Gastroesophageal sphincter (tissue), 4 donors: ENCODE measurements around the gene FNDC3B. TPM values are rescaled to one million over a fixed set of nuclear protein-coding genes. Genes with fewer than 3 reads are reported as not detected.

Experiments
- ATAC-seq: fragments of 150-250 bp; one replicate; pipeline ENCODE4 v1.9.1; 2016; ENCODE audit warnings: mild to moderate bottlenecking, moderate library complexity
- H3K27ac ChIP-seq, 4 donors: fragments of 200-600 bp; sonication (generic) in 3 of 4; 1 replicate in 3 of 4; 2 replicates in 1 of 4; pipeline ENCODE4 v1.5.1; 2016 to 2019
- H3K27me3 ChIP-seq: fragments of 200-600 bp; sonication (generic); one replicate; pipeline ENCODE4 v1.5.1; 2019
- H3K36me3 ChIP-seq, 2 donors: fragments of 200-600 bp; sonication (generic); one replicate each; pipeline ENCODE4 v1.5.1; 2019; ENCODE audit warnings: control low read depth in 1 of 2
- H3K4me1 ChIP-seq, 3 donors: fragments of 200-600 bp; sonication (generic); 1 replicate in 2 of 3; 2 replicates in 1 of 3; pipeline ENCODE4 v1.5.1; 2016 to 2019; ENCODE audit warnings: control low read depth in 2 of 3
- H3K4me3 ChIP-seq, 2 donors: fragments of 200-600 bp; sonication (generic); one replicate each; pipeline ENCODE4 v1.5.1; 2019; ENCODE audit warnings: mild to moderate bottlenecking in 1 of 2, moderate library complexity in 1 of 2
- H3K9me3 ChIP-seq, 3 donors: fragments of 200-600 bp; sonication (generic); one replicate each; pipeline ENCODE4 v1.5.1; 2017 to 2019; ENCODE audit warnings: control low read depth in 2 of 3
- EP300 ChIP-seq: sonication (generic); formaldehyde crosslinking; IDR thresholded peaks from one replicate; pipeline ENCODE4 v1.6.1; 2017; ENCODE audit warnings: antibody characterized with exemption, mild to moderate bottlenecking
- POLR2A ChIP-seq, 2 donors: fragments of 450-650 bp; IDR thresholded peaks; one replicate each; pipeline ENCODE4 v1.6.1; 2017; ENCODE audit warnings: antibody characterized with exemption in 2 of 2, mild to moderate bottlenecking in 2 of 2, moderate library complexity in 1 of 2
- POLR2AphosphoS5 ChIP-seq: sonication (generic); formaldehyde crosslinking; IDR thresholded peaks from one replicate; pipeline ENCODE4 v1.6.1; 2017; ENCODE audit warnings: antibody characterized with exemption
- WGBS, 2 donors: methylation state at CpG; one replicate each; pipeline ENCODE4 v1.1.5; 2018; ENCODE audit warnings: low coverage in 1 of 2; 5-methylcytosine and 5-hydroxymethylcytosine counted together
- total RNA-seq, 4 donors: library from RNA; depleted of rRNA; stranded (reverse); fragments of >200 nt; gene quantifications; one replicate each; pipeline ENCODE4 v1.1.0, GENCODE V29; 2016
- TF ChIP-seq, protein P1 (sequence below), 4 experiments: fragments of 200-600 bp in 2 of 4; fragments of 450-650 bp in 2 of 4; sonication (generic) in 1 of 4; IDR thresholded peaks; one replicate each; pipeline ENCODE4 v1.5.1; 2017 to 2019; ENCODE audit warnings: antibody characterized with exemption in 4 of 4, mild to moderate bottlenecking in 2 of 4, moderate library complexity in 2 of 4

The FNDC3B gene
- total RNA-seq, 4 donors from 2014 or later: 53.1 to 97.2 (median 70.8) TPM

DNA sequence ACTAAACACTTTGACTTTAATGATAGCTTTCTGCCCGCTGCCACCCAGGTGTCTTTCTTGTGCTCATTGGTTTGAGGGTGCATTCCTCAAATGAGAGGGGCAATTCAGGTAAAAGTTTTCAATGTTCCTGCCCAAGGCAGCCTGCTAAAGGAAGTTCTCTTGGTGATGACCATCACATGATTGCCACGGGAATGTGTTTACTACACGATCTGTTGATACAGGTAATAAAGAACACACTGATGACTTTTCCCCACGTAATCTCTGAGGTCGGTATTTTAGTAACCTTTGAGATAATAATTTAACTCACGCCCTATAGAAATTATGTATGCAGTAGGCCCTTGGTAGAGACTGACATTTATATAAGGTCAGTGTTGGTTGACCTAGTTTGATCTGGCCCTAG is 39.3 kb downstream of the FNDC3B start:
- no peak for ATAC-seq
- TF ChIP-seq POLR2A (IDR thresholded peaks at IDR 0.05): no peak
- TF ChIP-seq POLR2AphosphoS5: no peak
- TF ChIP-seq EP300: no peak
- TF ChIP-seq, protein P1, sequence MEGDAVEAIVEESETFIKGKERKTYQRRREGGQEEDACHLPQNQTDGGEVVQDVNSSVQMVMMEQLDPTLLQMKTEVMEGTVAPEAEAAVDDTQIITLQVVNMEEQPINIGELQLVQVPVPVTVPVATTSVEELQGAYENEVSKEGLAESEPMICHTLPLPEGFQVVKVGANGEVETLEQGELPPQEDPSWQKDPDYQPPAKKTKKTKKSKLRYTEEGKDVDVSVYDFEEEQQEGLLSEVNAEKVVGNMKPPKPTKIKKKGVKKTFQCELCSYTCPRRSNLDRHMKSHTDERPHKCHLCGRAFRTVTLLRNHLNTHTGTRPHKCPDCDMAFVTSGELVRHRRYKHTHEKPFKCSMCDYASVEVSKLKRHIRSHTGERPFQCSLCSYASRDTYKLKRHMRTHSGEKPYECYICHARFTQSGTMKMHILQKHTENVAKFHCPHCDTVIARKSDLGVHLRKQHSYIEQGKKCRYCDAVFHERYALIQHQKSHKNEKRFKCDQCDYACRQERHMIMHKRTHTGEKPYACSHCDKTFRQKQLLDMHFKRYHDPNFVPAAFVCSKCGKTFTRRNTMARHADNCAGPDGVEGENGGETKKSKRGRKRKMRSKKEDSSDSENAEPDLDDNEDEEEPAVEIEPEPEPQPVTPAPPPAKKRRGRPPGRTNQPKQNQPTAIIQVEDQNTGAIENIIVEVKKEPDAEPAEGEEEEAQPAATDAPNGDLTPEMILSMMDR (IDR thresholded peaks at IDR 0.05): no peak
- no peaks in the 10 kb centered on the region for H3K9me3 ChIP-seq
- no peaks in the 10 kb centered on the region for H3K27me3 ChIP-seq
- H3K4me3 ChIP-seq: no peak overlapping the region
- peaks cover 0 to 3% of the 10 kb centered on the region in 2 donors for H3K36me3 ChIP-seq
- H3K27ac ChIP-seq: no peak overlapping the region
- WGBS, 2 donors: 86 to 93% methylated on average over 3 to 6 of the region's 6 CpGs
- H3K4me1 ChIP-seq: peaks cover 4 to 36% (median 14%) of the 10 kb centered on the region in 3 donors

DNA sequence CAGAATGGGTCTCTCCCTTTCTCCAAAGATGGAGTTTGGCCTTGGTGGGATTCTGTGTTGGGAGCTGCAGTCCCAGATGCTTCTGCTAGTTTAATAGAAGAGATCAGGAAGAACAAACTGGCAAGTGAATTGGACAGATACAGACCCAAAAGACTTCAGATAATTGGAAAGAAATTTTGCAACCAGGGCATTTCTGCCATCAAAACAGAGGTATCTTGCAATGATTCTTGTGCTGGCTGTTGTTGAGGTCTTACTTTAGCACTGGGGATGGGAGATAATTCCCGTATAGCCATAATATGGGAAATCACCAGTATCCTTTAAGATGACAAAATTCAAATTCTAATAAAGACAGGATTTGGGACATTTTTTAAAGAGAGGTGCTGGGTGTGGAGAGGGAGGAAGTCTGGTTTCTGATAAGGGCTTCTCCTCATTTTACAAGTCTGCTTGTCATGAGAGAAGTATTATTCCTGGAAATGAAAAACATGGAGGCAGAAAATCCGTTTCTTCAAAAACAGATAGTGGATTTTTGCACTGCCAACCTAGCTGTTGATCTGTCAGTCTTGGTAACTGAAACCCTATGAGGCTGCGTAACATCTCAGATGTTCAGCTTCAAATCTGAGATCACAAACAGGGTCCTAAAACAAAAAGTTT is 40.1 kb downstream of the FNDC3B start:
- Histone ChIP-seq H3K27me3 (no peaks in the 10 kb centered on the region), H3K4me1 (peaks cover 0 to 29% (median 7%) of the 10 kb centered on the region in 3 donors), H3K36me3 (peaks cover 0 to 3% of the 10 kb centered on the region in 2 donors), H3K27ac (no peak overlapping the region), H3K4me3 (no peak overlapping the region), H3K9me3 (no peaks in the 10 kb centered on the region)
- ATAC-seq: no peak
- TF ChIP-seq POLR2AphosphoS5 (no peak), POLR2A (IDR thresholded peaks at IDR 0.05) (no peak), EP300 (no peak)
- TF ChIP-seq, protein P1 (IDR thresholded peaks at IDR 0.05): no peak
- 91 to 94% methylated on average over 3 of the region's 3 CpGs for WGBS, 2 donors

DNA sequence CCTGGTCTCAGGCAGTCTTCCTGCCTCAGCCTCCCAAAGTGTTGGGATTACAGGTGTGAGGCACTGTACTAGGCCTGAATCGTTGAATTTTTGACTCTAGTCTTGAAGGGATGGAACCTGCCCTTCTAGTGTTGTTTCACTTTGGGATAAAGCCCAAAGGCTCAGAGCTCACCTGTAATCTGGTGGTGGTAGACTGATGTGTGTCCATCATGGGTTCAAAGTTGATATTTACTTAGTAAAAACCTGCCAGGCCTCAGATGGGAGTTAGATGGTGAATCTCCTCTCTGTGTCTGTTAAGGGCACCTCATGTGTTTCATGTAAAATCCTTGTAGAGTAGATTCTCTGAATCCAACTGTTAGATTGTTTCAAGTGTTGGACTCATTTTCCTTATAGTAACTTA is 41.1 kb downstream of the FNDC3B start:
- TF ChIP-seq POLR2AphosphoS5: no peak
- TF ChIP-seq, protein P1 (IDR thresholded peaks at IDR 0.05): no peak
- no CpG with 5 or more reads among the region's 1 CpG for WGBS, 2 donors
- peaks cover 0 to 3% of the 10 kb centered on the region in 2 donors for H3K36me3 ChIP-seq
- H3K27ac ChIP-seq: no peak overlapping the region
- no peak overlapping the region for H3K4me3 ChIP-seq
- H3K4me1 ChIP-seq: peaks cover 0 to 21% (median 0%) of the 10 kb centered on the region in 3 donors
- ATAC-seq: no peak
- no peaks in the 10 kb centered on the region for H3K27me3 ChIP-seq
- H3K9me3 ChIP-seq: no peaks in the 10 kb centered on the region

DNA sequence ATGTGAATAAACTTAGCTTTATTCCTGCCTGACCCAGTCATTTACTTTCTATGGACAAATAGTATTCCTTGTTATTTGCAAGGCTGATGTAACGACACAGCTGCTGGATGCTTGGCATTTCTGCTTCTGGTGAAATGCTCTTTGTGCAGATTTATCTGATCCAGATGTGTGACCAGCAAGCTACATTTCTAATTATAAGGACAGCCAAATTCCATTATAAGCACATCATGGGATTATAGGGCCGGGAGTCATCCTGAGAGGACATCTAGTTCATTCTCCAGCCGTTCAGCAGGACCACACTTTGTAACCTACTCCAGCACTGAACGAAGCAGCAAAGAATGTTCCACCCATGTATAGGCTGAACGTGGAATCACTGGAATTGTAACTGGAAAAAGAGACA is 42.9 kb downstream of the FNDC3B start:
- H3K4me3 ChIP-seq: no peak overlapping the region
- H3K36me3 ChIP-seq: peaks cover 0 to 3% of the 10 kb centered on the region in 2 donors
- 22 to 35% methylated on average over 1 to 5 of the region's 5 CpGs for WGBS, 2 donors
- peak overlapping the region; percentile 39 to 72 (median 68) for H3K27ac ChIP-seq
- H3K4me1 ChIP-seq: peaks cover 0 to 29% (median 0%) of the 10 kb centered on the region in 3 donors
- no peaks in the 10 kb centered on the region for H3K9me3 ChIP-seq
- no peaks in the 10 kb centered on the region for H3K27me3 ChIP-seq
- ATAC-seq: peak; percentile 94
- TF ChIP-seq, protein P1 (IDR thresholded peaks at IDR 0.05): no peak
- peak; percentile 81 for TF ChIP-seq POLR2AphosphoS5

DNA sequence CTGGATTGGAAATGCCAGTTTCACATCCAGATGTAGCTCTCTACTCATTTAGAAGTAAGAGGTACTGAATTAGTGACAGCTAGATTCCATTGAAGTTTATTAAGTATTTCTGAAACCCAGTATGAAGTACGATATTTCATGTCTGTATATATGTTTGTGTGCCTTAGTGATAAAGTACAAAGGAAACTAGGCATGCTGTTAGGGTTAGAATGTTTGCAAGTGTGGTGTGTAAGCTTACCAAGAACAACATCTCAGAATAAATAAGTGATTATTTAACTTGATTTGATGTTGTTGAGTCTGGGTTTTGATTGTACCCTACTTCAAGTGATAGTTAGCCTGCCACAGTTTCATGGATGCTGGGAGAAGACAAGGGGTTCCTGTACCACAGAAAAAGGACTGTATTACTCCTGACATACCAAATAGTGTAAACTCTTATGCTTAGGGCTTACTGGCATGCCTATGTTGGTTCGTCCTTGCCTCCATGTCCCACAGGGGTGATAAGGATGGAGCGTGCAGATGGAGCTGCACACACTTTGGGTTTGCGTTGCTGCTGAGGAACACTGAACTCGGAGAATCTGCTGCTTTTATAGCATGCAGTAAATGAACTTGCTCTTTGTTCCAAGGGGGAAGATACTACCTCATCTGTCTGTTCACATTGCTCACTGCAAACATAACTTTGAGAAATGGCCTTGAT is 43.6 kb downstream of the FNDC3B start:
- H3K27ac ChIP-seq: peak overlapping the region; percentile 39 to 72 (median 68)

More for the DNA sequence above, 43.6 kb downstream of the FNDC3B start:
- TF ChIP-seq POLR2A (IDR thresholded peaks at IDR 0.05) (no peak), POLR2AphosphoS5 (no peak), EP300 (no peak)
- TF ChIP-seq, protein P1 (IDR thresholded peaks at IDR 0.05): no peak
- Histone ChIP-seq H3K27me3 (no peaks in the 10 kb centered on the region), H3K36me3 (peaks cover 0 to 3% of the 10 kb centered on the region in 2 donors), H3K9me3 (no peaks in the 10 kb centered on the region), H3K4me1 (peaks cover 0 to 36% (median 2%) of the 10 kb centered on the region in 3 donors), H3K4me3 (no peak overlapping the region)
- no peak for ATAC-seq
- WGBS, 2 donors: 90% methylated on average over 1 of the region's 5 CpGs
